ENCODE data around the gene TMEM273. TPM values are rescaled to one million over a fixed set of nuclear protein-coding genes. Genes with fewer than 3 reads are reported as not detected.
"Not testable (repeated sequence)": the region's sequence is repeated elsewhere in the genome, so short reads cannot be mapped to it uniquely, and the experiment has no call there.

The TMEM273 gene
- total RNA-seq, 1 experiment from 2014 or later = not detected

DNA sequence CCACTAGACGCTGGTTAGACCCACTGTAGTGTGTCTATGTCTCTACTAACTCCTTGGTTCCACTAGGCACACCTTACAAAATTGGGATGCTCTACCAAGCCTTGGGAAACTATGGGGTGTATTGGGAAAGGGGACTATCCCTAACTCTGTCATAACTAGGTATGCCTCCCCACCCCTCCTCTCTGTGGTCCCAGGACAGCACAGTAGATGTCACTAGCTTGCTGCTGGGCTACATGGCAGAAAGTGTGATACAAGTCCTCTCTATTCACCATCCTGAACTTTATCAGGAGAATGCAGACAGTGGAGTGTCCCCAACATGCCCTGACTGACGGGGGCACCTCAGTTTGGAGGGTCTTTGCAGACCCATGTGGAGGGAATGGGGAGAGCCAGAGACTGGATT lies 30.3 kb upstream of the TMEM273 start:
- Histone ChIP-seq H3K36me3 (replicated peaks; ENCODE audit: control insufficient read depth, insufficient read depth, low read length) (no peaks in the 10 kb centered on the region), H3K4me3 (ENCODE audit: insufficient read depth, low read depth, low read length) (no peak overlapping the region), H3K27me3 (ENCODE audit: control insufficient read depth, insufficient read depth, low read length) (no peaks in the 10 kb centered on the region)
- DNase-seq = no peak

DNA sequence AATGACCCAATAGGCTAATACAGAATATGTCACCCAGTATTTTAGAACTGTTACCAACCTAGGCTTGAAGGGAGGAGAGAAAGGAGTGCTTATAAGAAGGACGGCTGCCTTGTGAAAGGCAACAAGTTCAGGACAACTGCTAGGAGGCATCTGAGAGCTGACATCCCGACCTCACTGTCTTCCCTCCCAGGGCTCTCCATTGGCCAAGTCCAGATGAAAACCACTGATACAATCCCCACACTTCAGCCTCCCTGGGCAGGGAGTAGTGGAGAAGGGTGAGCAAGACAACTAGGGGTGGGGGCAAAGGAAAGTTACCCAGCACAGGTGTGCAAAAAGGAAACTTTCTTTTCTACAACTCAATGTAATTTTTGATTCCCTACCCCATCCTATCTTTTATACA lies 29.5 kb upstream of the TMEM273 start:
- no peaks in the 10 kb centered on the region for H3K27me3 ChIP-seq (ENCODE audit: control insufficient read depth, insufficient read depth, low read length)
- no peak for DNase-seq
- no peak overlapping the region for H3K4me3 ChIP-seq (ENCODE audit: insufficient read depth, low read depth, low read length)
- no peaks in the 10 kb centered on the region for H3K36me3 ChIP-seq (replicated peaks; ENCODE audit: control insufficient read depth, insufficient read depth, low read length)

DNA sequence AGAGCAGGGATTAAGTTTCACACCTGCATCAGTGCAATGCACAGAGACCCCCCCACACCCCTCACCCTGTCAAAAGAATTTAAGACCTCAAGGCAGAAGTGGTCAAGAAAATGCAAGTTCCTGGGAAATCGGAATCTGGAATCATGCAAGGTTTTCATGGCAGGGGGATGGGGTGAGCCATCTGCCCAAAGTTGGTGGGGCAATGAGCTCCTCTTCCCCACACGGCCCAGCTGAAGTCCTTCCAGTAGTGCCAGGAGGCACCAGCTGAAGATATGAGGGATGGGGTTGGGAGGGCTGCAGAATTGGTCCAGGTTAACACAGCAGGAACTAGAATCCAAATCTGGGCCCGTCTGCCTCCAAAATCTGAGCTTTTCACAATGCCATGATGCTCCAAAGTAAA lies 25.0 kb upstream of the TMEM273 start:
- no peak for DNase-seq
- Histone ChIP-seq H3K36me3 (replicated peaks; ENCODE audit: control insufficient read depth, insufficient read depth, low read length) (no peaks in the 10 kb centered on the region), H3K4me3 (ENCODE audit: insufficient read depth, low read depth, low read length) (no peak overlapping the region), H3K27me3 (ENCODE audit: control insufficient read depth, insufficient read depth, low read length) (no peaks in the 10 kb centered on the region)

DNA sequence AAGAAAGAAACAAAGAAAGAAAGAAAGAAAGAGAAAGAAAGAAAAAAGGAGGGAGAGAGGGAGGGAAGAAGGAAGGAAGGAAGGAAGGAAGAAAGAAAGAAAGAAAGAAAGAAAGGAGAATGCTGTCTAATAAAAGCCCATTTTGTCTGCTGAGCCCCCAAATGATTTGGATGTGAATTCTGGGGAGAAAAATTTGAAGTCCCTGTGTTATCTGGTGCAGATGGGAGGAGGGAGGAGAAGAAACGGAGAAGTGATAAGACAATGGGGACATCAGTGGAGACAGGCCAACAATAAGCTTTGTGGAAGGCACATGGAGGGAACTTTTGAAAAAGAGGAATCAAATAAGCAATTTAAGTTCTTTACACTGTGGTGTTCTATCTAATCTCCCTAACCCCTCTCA lies 24.6 kb upstream of the TMEM273 start:
- DNase-seq = no peak
- H3K36me3 ChIP-seq (replicated peaks; ENCODE audit: control insufficient read depth, insufficient read depth, low read length) = no peaks in the 10 kb centered on the region
- no peak overlapping the region for H3K4me3 ChIP-seq (ENCODE audit: insufficient read depth, low read depth, low read length)
- no peaks in the 10 kb centered on the region for H3K27me3 ChIP-seq (ENCODE audit: control insufficient read depth, insufficient read depth, low read length)

- no peaks in the 10 kb centered on the region for H3K36me3 ChIP-seq (replicated peaks; ENCODE audit: control insufficient read depth, insufficient read depth, low read length)
- no peak for DNase-seq
- no peak overlapping the region for H3K4me3 ChIP-seq (ENCODE audit: insufficient read depth, low read depth, low read length)
- no peaks in the 10 kb centered on the region for H3K27me3 ChIP-seq (ENCODE audit: control insufficient read depth, insufficient read depth, low read length)
Observed at GRCh38 chr10:49212076-49212475, 23.9 kb upstream of the TMEM273 start.

DNA sequence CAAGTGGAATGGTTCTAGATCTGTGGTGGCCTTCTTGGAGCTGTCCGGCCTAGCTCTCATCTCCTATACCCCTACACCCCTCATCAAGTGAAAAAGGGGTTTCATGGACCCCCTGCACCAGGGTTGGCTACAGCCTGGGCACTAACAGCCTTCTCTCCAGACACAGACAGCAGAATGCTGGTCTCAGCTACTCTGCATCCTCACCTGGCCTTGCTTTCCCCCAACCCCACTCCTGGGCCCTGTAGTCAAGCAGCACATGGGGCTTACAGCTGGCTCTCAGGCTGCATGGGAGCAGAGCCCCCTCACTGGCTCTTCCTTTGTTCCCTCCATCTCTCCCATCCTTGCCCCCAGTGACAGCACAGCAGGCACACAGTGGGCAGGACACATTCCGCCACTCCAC lies 20.8 kb upstream of the TMEM273 start:
- no peak overlapping the region for H3K4me3 ChIP-seq (ENCODE audit: insufficient read depth, low read depth, low read length)
- no peaks in the 10 kb centered on the region for H3K27me3 ChIP-seq (ENCODE audit: control insufficient read depth, insufficient read depth, low read length)
- DNase-seq = no peak
- H3K36me3 ChIP-seq (replicated peaks; ENCODE audit: control insufficient read depth, insufficient read depth, low read length) = no peaks in the 10 kb centered on the region

DNA sequence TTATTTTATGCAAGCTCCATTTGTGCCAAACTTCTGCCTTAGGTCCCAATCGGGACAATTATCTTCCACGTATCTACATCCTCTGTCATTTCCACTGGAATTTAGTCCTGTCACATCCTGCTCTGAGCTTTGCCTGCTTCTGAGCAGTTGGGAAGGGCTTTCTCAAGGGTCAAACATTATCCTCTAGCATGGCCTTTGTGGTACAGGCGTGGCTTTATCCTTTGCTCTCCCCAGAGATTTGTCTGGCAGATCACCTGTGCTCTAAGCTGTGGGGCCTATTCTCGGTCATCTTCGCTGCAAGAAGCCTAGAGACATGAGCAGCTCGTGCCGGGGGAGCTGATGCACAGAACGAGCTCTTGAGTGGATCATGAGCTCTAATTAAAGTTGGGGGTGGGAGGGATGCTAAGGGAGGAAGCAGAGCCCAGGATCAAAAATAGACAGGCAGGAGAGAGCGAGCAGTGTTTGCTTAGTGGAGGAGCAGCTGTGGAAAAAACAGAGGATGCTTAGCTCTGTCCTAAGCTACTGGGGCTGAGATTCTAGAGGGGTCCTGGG lies 19.8 kb upstream of the TMEM273 start:
- no peaks in the 10 kb centered on the region for H3K27me3 ChIP-seq (ENCODE audit: control insufficient read depth, insufficient read depth, low read length)
- DNase-seq = no peak

DNA sequence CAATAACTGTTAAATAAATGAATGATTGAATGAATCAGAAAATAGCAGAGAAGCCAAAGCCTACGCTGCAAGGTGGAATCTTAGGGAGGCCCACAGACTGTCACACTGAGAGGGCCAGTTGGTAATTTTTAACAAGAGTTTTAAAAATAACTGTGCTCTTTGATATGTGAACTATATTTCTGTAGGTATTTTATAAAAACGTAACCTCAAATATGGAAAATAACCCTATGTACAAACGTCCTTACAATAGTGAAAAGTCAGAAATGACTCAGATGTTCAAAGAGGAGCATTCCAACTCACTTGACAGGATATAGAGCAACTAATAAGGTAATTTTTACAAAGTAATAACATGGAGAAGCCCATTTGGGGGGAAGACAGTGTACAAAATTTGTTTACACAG lies 18.9 kb upstream of the TMEM273 start:
- Histone ChIP-seq H3K36me3 (replicated peaks; ENCODE audit: control insufficient read depth, insufficient read depth, low read length) (no peaks in the 10 kb centered on the region), H3K4me3 (ENCODE audit: insufficient read depth, low read depth, low read length) (no peak overlapping the region), H3K27me3 (ENCODE audit: control insufficient read depth, insufficient read depth, low read length) (no peaks in the 10 kb centered on the region)
- no peak for DNase-seq

More for the DNA sequence above, 19.8 kb upstream of the TMEM273 start:
- Histone ChIP-seq H3K36me3 (replicated peaks; ENCODE audit: control insufficient read depth, insufficient read depth, low read length) (no peaks in the 10 kb centered on the region), H3K4me3 (ENCODE audit: insufficient read depth, low read depth, low read length) (no peak overlapping the region)

- no peaks in the 10 kb centered on the region for H3K27me3 ChIP-seq (ENCODE audit: control insufficient read depth, insufficient read depth, low read length)
- no peaks in the 10 kb centered on the region for H3K36me3 ChIP-seq (replicated peaks; ENCODE audit: control insufficient read depth, insufficient read depth, low read length)
- H3K4me3 ChIP-seq (ENCODE audit: insufficient read depth, low read depth, low read length) = no peak overlapping the region
- DNase-seq = no peak
Observed at GRCh38 chr10:49205206-49205605, 17.0 kb upstream of the TMEM273 start.

GRCh38 chr10:49204119-49204518 lies 15.9 kb upstream of the TMEM273 start:
- Histone ChIP-seq H3K36me3 (replicated peaks; ENCODE audit: control insufficient read depth, insufficient read depth, low read length) (no peaks in the 10 kb centered on the region), H3K27me3 (ENCODE audit: control insufficient read depth, insufficient read depth, low read length) (no peaks in the 10 kb centered on the region), H3K4me3 (ENCODE audit: insufficient read depth, low read depth, low read length) (no peak overlapping the region)
- DNase-seq = no peak

GRCh38 chr10:49202266-49202665 lies 14.1 kb upstream of the TMEM273 start:
- no peak for DNase-seq
- H3K36me3 ChIP-seq (replicated peaks; ENCODE audit: control insufficient read depth, insufficient read depth, low read length) = no peaks in the 10 kb centered on the region
- no peak overlapping the region for H3K4me3 ChIP-seq (ENCODE audit: insufficient read depth, low read depth, low read length)
- no peaks in the 10 kb centered on the region for H3K27me3 ChIP-seq (ENCODE audit: control insufficient read depth, insufficient read depth, low read length)

- Histone ChIP-seq H3K36me3 (replicated peaks; ENCODE audit: control insufficient read depth, insufficient read depth, low read length) (no peaks in the 10 kb centered on the region), H3K27me3 (ENCODE audit: control insufficient read depth, insufficient read depth, low read length) (no peaks in the 10 kb centered on the region), H3K4me3 (ENCODE audit: insufficient read depth, low read depth, low read length) (no peak overlapping the region)
- DNase-seq = no peak
Observed at GRCh38 chr10:49200854-49201253, 12.7 kb upstream of the TMEM273 start.

- H3K27me3 ChIP-seq (ENCODE audit: control insufficient read depth, insufficient read depth, low read length) = no peaks in the 10 kb centered on the region
- H3K4me3 ChIP-seq (ENCODE audit: insufficient read depth, low read depth, low read length) = no peak overlapping the region
- no peak for DNase-seq
- H3K36me3 ChIP-seq (replicated peaks; ENCODE audit: control insufficient read depth, insufficient read depth, low read length) = no peaks in the 10 kb centered on the region
Observed at GRCh38 chr10:49197171-49197570, 9.0 kb upstream of the TMEM273 start.

- DNase-seq; H3K36me3 ChIP-seq (replicated peaks; ENCODE audit: control insufficient read depth, insufficient read depth, low read length); H3K4me3 ChIP-seq (ENCODE audit: insufficient read depth, low read depth, low read length); H3K27me3 ChIP-seq (ENCODE audit: control insufficient read depth, insufficient read depth, low read length): not testable (repeated sequence)
Observed at GRCh38 chr10:49195864-49196263, 7.7 kb upstream of the TMEM273 start.

GRCh38 chr10:49194212-49194920 lies 6.2 kb upstream of the TMEM273 start:
- H3K27me3 ChIP-seq (ENCODE audit: control insufficient read depth, insufficient read depth, low read length) = no peaks in the 10 kb centered on the region
- no peaks in the 10 kb centered on the region for H3K36me3 ChIP-seq (replicated peaks; ENCODE audit: control insufficient read depth, insufficient read depth, low read length)
- H3K4me3 ChIP-seq (ENCODE audit: insufficient read depth, low read depth, low read length) = no peak overlapping the region
- no peak for DNase-seq

DNA sequence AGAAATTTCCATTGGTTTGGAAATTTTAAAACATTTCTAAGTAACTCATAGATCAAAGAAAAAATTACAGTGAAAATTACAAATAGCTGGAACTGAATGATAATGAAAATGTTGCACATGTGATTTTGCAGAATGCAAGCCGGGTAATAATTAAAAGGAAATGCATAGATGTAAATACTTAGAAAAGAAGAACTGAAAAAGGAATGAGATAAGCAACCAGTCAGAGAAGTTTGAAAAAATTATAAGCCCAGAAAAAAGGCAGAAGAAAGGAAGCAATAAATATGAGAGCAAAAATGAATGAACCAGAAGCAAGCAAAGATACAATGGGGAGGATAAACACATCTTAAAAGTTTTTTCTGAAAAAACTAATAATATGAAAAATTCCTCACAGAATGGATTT lies 3.2 kb upstream of the TMEM273 start:
- no peak for DNase-seq
- H3K4me3 ChIP-seq (ENCODE audit: insufficient read depth, low read depth, low read length) = no peak overlapping the region
- H3K27me3 ChIP-seq (ENCODE audit: control insufficient read depth, insufficient read depth, low read length) = no peaks in the 10 kb centered on the region
- H3K36me3 ChIP-seq (replicated peaks; ENCODE audit: control insufficient read depth, insufficient read depth, low read length) = no peaks in the 10 kb centered on the region
